Measurements from ENCODE around the gene WDR70.

- TF ChIP-seq, protein P1, sequence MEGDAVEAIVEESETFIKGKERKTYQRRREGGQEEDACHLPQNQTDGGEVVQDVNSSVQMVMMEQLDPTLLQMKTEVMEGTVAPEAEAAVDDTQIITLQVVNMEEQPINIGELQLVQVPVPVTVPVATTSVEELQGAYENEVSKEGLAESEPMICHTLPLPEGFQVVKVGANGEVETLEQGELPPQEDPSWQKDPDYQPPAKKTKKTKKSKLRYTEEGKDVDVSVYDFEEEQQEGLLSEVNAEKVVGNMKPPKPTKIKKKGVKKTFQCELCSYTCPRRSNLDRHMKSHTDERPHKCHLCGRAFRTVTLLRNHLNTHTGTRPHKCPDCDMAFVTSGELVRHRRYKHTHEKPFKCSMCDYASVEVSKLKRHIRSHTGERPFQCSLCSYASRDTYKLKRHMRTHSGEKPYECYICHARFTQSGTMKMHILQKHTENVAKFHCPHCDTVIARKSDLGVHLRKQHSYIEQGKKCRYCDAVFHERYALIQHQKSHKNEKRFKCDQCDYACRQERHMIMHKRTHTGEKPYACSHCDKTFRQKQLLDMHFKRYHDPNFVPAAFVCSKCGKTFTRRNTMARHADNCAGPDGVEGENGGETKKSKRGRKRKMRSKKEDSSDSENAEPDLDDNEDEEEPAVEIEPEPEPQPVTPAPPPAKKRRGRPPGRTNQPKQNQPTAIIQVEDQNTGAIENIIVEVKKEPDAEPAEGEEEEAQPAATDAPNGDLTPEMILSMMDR (IDR thresholded peaks at IDR 0.05; ENCODE audit: control extremely low read depth in 1 of 3, insufficient read depth in 1 of 3, low read depth in 1 of 3, low read length in 3 of 3), result no peak
- no peak for TF ChIP-seq YY1 (IDR thresholded peaks at IDR 0.05; ENCODE audit: low read depth, low read length)
These were observed 343.4 kb downstream of the WDR70 start for GRCh38 chr5:37722236-37723161.
